MG63 (cell line): ENCODE results near the gene ZDHHC13. TPM values are rescaled to one million over a fixed set of nuclear protein-coding genes. Genes with fewer than 3 reads are reported as not detected.

Experiments
- DNase-seq: peaks from one replicate; pipeline ENCODE4 v3.0.0-alpha.2; 2020
- H3K27me3 ChIP-seq: fragments of 250-450 bp; sonication (Bioruptor Pico); 2 replicates; pipeline ENCODE4 v1.5.1; 2020; ENCODE audit warnings: mild to moderate bottlenecking, moderate library complexity
- H3K36me3 ChIP-seq: fragments of 250-450 bp; sonication (Bioruptor Pico); 2 replicates; pipeline ENCODE4 v1.5.1; 2020; ENCODE audit warnings: mild to moderate bottlenecking, moderate library complexity
- H3K4me3 ChIP-seq: fragments of 250-450 bp; sonication (Bioruptor Pico); 2 replicates; pipeline ENCODE4 v1.5.1; 2020; ENCODE audit warnings: mild to moderate bottlenecking, moderate library complexity
- H3K9me3 ChIP-seq: fragments of 250-450 bp; sonication (Bioruptor Pico); 2 replicates; pipeline ENCODE4 v1.5.1; 2020; ENCODE audit warnings: mild to moderate bottlenecking, moderate library complexity
- total RNA-seq: library from RNA; depleted of rRNA; stranded (reverse); fragments of >200 nt; shearing (Covaris generic); gene quantifications from 2 replicates; pipeline ENCODE4 v1.2.3, GENCODE V29; 2014; ENCODE audit warnings: low replicate concordance

Gene ZDHHC13
- total RNA-seq, 1 experiment from 2014 or later, result 6.4 TPM

DNA sequence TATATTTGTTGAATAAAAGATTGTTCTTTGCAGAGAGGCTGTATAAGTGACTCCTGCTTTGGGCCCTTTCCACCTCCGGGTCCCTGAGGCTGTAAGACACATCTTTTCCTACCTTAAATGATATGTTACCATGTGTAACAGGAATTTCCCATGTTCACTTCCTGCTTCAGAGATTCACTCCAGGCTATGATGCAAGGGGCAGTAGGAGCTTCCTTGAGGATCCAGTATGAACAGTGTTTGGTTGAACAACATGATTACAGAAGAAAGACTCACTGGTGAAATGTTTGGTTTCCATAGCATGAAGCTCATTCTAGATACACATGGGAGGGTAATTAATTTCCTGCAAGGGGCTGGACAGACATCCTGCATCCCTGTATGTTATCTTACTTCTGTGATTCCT lies 25.6 kb upstream of the ZDHHC13 start:
- Histone ChIP-seq H3K36me3 (no peaks in the 10 kb centered on the region), H3K27me3 (no peaks in the 10 kb centered on the region), H3K9me3 (no peaks in the 10 kb centered on the region), H3K4me3 (no peak overlapping the region)
- DNase-seq, result no peak

DNA sequence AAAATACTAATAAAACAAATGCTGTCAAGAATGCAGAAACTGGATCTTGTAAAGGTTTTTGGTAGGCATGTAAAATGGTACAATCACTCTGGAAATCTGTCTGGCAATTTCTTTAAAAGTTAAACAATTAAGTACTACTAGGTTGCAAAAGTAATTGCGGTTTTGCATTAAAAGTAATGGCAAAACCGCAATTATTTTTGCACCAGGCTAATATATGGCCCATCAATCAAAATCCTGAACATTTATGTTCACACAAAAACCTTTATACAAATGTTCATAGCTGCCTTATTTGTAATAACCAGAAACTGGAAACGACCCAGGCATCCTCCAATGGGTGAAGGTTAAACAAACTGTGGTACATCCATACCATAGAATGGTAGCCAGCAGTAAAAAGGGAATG lies 24.6 kb upstream of the ZDHHC13 start:
- H3K4me3 ChIP-seq, result no peak overlapping the region
- no peaks in the 10 kb centered on the region for H3K36me3 ChIP-seq
- DNase-seq, result no peak
- no peaks in the 10 kb centered on the region for H3K27me3 ChIP-seq
- no peaks in the 10 kb centered on the region for H3K9me3 ChIP-seq

DNA sequence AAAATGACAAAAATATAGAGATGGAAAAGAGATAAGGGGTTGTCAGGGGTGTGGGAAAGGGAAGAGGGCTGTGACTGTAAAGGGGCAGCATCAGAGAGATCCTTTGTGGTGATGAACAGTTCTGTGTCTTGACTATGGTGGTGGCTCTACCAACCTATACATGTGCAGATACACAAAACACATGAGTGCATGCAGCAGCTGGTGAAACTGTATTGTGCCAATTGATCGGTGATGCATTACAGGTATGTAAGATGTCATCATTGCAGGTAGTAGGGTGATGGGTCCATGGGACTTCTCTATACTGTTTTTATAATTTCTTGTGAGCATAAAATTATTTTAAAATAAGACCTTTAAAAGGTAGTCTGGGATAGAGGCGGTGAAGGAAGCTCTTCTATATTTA lies 24.1 kb upstream of the ZDHHC13 start:
- no peak overlapping the region for H3K4me3 ChIP-seq
- no peak for DNase-seq
- H3K36me3 ChIP-seq, result no peaks in the 10 kb centered on the region
- H3K27me3 ChIP-seq, result no peaks in the 10 kb centered on the region
- no peaks in the 10 kb centered on the region for H3K9me3 ChIP-seq

DNA sequence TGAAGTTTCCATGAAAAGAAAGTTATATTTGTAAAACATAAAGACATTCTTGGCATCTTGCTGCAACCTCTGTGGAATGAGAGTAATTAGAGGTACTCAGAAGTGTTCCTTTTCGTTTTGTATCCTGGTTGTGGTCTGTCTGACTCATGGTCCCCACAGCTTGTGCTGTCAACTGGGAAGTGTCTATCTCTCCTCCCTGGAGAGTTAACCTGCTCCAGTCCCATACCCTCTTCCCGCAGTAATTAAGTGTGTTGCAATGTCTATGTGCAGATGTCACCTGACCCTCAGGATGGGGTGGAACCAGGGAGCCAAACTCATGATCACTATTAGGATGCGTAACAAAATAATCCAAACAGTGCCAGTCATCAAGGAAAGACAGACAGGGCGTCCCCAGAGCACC lies 23.0 kb upstream of the ZDHHC13 start:
- no peak overlapping the region for H3K4me3 ChIP-seq
- no peaks in the 10 kb centered on the region for H3K9me3 ChIP-seq
- no peak for DNase-seq
- H3K27me3 ChIP-seq, result no peaks in the 10 kb centered on the region
- no peaks in the 10 kb centered on the region for H3K36me3 ChIP-seq

DNA sequence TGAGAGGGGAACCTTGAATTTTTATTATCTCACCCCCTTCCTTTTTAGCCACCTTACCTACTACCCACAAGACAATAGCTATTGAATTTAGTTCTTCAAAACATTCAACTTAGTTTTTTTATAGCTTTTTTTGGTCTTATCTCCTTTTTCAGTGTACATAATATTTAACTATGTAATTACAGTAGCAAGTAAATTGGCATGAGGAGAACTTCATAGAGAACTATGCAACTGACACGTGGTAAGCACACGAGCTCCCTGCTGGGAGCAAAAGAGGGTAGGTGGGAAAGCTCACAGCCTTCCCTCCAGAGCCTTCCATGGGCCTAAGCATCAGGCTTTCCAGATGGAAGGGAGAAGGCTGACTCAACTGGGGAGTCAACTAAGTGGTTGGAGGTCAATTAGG lies 22.1 kb upstream of the ZDHHC13 start:
- H3K4me3 ChIP-seq, result no peak overlapping the region
- H3K9me3 ChIP-seq, result no peaks in the 10 kb centered on the region
- no peaks in the 10 kb centered on the region for H3K27me3 ChIP-seq
- DNase-seq, result no peak
- no peaks in the 10 kb centered on the region for H3K36me3 ChIP-seq

DNA sequence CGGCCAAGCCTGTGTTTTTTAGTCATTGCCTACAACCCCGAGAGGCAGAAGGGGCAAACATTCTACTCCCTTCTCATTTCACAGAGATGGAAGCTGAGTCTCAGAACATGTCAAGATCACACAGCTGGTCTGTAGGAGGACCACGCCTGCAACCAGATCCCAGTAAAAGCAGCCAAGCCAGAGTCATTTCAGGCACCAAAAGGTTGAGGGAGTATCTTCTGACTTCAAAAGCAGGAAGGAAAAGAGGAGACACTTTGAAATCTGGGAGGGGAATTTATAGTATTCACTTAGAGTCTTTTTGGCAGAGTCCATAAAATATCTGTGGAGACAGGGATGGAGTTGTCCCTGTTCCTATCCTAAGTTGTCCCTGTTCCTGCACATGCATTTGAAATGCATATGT lies 17.9 kb upstream of the ZDHHC13 start:
- Histone ChIP-seq H3K36me3 (no peaks in the 10 kb centered on the region), H3K4me3 (no peak overlapping the region), H3K27me3 (no peaks in the 10 kb centered on the region), H3K9me3 (no peaks in the 10 kb centered on the region)
- no peak for DNase-seq

DNA sequence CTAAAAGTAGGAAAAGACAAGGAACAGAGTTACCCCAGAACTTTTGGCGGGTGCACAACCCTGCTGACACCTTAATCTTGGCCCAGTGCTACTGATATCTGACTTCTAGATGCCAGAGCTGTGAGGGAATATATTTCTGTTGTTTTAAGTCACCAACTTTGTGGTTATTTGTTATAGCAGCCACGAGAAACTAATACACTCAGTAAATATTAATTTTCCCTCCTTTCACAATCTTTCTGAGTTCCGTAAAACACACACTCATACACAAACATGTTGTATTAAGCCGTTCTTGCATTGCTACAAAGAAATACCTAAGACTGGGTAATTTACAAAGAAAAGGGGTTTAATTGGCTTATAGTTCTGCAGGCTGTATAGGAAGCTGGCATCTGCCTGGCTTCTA lies 16.1 kb upstream of the ZDHHC13 start:
- no peak overlapping the region for H3K4me3 ChIP-seq
- H3K27me3 ChIP-seq, result no peaks in the 10 kb centered on the region
- no peaks in the 10 kb centered on the region for H3K9me3 ChIP-seq
- no peak for DNase-seq
- H3K36me3 ChIP-seq, result no peaks in the 10 kb centered on the region

DNA sequence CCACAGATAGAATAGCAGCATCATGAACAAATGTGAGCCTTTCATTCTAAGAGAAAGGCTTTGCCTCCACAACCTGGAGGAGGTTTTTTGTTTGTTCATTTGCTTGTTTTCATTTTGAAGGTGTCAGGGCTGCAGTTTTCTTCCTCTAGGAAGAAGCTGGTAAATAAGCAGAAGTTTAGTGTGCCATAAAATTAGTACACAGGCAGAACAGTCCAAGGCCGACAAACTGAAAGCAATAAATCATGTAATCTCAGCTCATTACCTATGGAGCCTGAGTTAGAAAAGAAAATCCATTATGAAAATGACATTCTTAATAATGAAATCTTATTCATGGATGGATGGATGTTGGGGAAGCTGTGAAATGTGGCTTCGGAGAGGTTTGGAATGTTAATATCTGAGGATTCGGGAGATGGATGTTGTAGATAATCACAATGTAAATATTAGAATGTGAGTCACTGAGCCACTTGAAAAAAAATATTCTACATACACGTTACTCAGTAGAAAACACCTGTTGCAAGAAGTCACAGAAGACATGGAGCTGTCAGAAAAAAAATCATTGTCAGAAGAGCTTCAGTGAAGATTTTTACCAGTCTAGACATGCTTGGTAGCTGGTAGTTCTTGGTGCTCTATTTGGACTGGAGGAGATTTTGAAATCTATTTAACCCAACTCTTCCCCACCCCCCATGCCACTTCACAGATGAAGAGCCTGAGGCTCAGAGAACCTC lies 15.0 kb upstream of the ZDHHC13 start:
- Histone ChIP-seq H3K36me3 (no peaks in the 10 kb centered on the region), H3K4me3 (no peak overlapping the region), H3K9me3 (no peaks in the 10 kb centered on the region), H3K27me3 (no peaks in the 10 kb centered on the region)
- DNase-seq, result no peak

DNA sequence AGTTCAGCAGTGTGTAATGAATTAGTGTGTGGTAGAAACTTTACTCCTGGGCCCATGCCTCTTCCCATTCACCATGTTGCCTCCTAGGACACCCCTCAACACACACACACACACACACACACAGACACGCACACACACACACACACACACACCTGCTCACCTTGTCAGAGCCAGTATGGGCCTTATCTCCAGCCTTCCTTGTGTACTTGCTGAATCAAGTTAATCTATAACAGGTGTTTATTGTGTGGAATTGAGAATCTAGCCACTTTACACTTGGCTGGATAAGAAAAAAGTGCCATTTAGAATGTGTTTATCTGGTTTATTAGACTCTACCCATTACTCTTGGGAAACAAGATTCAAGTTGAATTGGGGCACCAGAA lies 14.5 kb upstream of the ZDHHC13 start:
- DNase-seq, result no peak
- no peaks in the 10 kb centered on the region for H3K27me3 ChIP-seq
- H3K9me3 ChIP-seq, result no peaks in the 10 kb centered on the region
- H3K36me3 ChIP-seq, result no peaks in the 10 kb centered on the region
- no peak overlapping the region for H3K4me3 ChIP-seq

DNA sequence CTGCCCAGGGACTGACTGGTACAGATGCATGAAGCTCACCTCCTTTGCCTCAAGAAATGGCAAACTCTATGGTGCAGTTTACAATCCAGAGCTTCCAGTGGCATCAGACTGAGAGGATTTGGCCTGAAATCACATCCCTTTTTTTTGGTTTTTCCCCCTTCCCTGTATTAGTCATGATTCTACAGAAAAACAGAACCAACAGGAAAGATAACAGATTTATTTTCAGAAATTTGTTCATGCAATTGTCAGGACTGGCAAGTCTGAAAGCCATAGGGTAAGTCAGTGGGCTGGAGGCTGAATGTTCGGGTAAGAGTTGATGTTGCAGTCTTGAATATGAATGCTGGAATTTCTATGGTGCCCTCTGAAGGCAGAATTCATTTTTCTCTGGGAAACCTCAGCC lies 12.0 kb upstream of the ZDHHC13 start:
- Histone ChIP-seq H3K36me3 (no peaks in the 10 kb centered on the region), H3K27me3 (no peaks in the 10 kb centered on the region), H3K9me3 (no peaks in the 10 kb centered on the region), H3K4me3 (no peak overlapping the region)
- DNase-seq, result no peak

DNA sequence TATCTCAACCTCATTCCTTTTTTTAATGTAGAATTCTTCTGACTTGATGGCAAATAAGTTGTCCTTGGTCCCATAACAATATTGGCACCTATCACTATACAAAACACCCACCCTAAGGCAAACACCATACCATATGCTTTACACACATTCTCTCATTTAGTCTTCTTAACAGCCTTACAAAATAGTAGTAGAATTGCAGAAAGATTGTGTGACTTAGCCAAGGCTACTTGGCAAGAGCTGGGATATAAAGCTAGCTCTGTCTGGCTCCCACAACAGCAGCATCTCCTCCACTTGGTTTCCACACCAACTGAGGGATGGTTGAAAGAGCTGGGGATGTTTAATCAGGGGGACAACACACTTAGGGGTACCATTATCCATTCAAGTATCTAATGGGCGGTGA lies 9.8 kb upstream of the ZDHHC13 start:
- H3K36me3 ChIP-seq, result no peaks in the 10 kb centered on the region
- no peaks in the 10 kb centered on the region for H3K27me3 ChIP-seq
- DNase-seq, result no peak
- no peak overlapping the region for H3K4me3 ChIP-seq
- no peaks in the 10 kb centered on the region for H3K9me3 ChIP-seq

DNA sequence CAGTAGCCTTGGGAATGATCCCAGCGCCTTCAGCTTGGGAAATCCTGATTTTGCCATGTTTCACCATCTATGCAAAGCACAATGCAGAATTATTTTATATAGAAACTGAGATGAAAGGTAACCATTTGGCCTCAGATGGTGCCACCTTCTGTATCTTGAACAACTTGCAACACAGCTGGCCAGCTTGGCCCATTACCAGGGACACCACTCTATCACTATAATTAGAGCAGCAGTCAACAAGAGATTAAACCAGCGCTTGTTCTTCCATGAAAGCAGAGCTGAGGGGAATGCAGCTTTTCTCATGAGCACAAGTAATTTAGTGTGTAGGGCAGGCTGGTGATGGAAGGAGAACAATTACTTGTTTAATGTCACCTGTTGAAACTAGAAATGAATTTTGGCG lies 6.7 kb upstream of the ZDHHC13 start:
- H3K9me3 ChIP-seq, result no peaks in the 10 kb centered on the region
- no peaks in the 10 kb centered on the region for H3K36me3 ChIP-seq
- no peak for DNase-seq
- H3K27me3 ChIP-seq, result no peaks in the 10 kb centered on the region
- H3K4me3 ChIP-seq, result no peak overlapping the region

DNA sequence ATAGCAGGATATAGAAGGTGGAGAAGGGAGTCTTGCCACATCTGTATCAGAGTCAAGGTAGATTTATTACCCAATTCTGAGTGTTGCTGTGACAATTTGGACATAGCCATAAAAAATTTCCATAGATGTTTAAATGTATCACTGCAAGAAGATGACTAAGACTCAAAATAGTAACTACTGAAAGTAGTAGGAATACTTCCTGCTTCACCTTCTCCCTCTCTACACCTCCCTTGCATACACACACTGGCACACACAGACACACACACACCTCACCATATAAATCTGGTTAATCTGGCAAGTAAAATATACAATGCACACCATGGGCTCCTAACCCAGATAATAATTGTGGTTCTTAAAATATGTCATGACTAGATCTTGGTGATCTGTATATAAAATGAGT lies 5.2 kb upstream of the ZDHHC13 start:
- Histone ChIP-seq H3K9me3 (no peaks in the 10 kb centered on the region), H3K4me3 (no peak overlapping the region), H3K36me3 (no peaks in the 10 kb centered on the region), H3K27me3 (no peaks in the 10 kb centered on the region)
- DNase-seq, result no peak

DNA sequence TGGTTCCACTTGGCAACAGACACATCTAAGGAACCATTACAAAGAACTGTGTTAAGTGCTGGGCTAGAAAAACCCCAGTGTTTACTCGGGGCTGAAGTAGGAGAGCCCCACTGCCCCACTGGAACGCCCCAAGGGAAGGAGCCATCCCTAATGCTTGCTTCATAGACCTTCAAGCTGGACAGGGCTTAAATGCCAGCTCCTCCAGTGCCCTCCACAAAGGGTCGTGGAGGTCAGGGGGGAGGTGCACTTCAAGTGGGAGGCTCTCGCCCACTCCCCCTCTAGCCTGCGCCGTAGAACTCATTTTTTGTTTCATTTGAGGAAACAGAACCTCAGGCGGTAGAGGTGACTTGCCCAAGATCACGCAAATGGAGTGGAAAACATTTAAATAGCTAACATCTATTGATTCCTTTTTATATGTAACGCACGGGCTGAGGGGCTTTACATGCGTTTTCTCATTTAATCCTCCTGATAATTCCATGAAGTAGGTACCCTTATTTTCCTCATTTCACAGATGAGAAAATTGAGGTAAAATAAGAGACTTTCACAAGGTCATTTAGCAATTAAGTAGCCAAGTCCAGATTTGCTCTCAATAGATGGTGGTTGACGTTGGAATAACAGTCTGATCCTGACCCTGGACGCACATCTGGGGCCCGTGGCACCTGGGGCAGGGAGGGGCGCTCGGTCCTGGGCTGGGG lies 545 bp upstream of the ZDHHC13 start:
- Histone ChIP-seq H3K36me3 (no peaks in the 10 kb centered on the region), H3K9me3 (no peaks in the 10 kb centered on the region), H3K4me3 (peak overlapping the region; percentile 78), H3K27me3 (no peaks in the 10 kb centered on the region)
- DNase-seq, result peak; percentile 2

DNA sequence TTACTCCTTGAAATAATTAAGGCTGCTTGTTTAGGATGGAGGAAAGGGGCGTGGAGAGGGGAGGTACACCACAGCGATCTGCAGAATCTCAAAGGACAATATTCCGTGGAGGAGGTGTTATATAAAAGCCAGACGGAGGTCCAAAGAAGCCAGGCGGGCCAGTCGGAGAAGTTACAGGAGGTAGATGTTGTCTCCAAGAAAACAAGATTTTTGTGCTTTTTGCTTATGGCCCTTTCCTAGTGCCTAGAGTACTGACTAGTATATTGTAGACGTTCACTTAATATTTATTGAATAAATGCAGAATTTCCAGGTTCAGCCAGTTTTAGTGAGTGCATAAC lies 761 bp downstream of the ZDHHC13 start:
- H3K27me3 ChIP-seq, result no peaks in the 10 kb centered on the region
- no peaks in the 10 kb centered on the region for H3K9me3 ChIP-seq
- H3K36me3 ChIP-seq, result no peaks in the 10 kb centered on the region
- DNase-seq, result no peak
- peak overlapping the region; percentile 78 for H3K4me3 ChIP-seq

DNA sequence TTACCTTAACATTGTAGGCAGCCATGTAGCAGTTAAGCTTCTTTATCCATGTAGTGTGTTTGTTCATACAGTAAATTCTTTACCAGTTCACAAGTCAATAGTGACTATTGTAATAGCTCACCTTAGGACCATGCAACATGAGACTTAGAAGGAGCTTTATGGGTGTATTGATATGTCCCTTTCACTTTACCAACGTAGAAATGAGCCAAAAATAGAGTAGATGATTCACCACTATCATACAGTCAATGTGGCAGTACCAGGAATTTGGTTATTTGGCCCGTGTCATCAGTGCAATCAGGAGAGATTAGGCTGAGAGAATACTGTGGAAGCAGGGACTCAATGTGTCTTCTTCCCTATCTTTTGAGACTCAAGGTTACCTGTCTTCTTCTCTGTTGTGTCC lies 4.7 kb downstream of the ZDHHC13 start:
- peaks cover 1% of the 10 kb centered on the region; the same call in 1 of the 2 replicates for H3K36me3 ChIP-seq
- DNase-seq, result no peak

DNA sequence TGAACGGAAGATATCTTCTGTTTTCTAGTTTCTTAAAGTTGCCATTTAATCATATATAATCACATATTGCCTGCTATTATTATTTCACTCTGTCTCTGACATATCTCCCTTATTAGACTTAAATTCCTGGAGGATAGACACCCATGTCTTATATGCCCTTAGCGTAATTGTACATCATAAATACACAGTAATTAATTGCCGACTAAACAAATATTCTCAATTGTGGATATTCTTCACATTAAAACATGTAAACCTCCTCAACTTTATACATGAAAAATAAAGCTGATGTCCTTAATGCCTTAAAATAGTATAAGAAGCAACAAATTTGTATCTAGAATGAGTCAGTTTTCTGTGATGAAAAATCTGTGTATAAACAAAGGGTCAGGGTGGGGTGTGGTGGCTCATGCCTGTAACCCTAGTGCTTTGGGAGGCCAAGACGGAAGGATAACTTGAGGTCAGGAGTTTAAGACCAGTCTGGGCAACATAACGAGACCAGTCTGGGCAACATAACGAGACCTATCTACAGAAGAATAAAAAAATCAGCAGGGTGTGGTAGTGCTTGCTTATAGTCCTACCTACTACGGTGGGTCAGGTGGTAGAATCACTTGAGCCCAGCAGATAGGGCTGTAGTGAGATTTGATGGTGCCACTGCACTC lies 6.1 kb downstream of the ZDHHC13 start:
- no peaks in the 10 kb centered on the region for H3K9me3 ChIP-seq

More for the DNA sequence above, 4.7 kb downstream of the ZDHHC13 start:
- Histone ChIP-seq H3K9me3 (no peaks in the 10 kb centered on the region), H3K4me3 (no peak overlapping the region), H3K27me3 (no peaks in the 10 kb centered on the region)

More for the DNA sequence above, 6.1 kb downstream of the ZDHHC13 start:
- no peaks in the 10 kb centered on the region for H3K27me3 ChIP-seq
- no peak overlapping the region for H3K4me3 ChIP-seq
- no peak for DNase-seq
- H3K36me3 ChIP-seq, result peaks cover 2% of the 10 kb centered on the region; the same call in 1 of the 2 replicates
